HG02798 (cell line): ENCODE results near the gene SLC51B.
"Not testable (repeated sequence)": the region's sequence is repeated elsewhere in the genome, so short reads cannot be mapped to it uniquely, and the experiment has no call there.

ENCODE experiments used
- ATAC-seq: cut with Tn5 transposase; IDR thresholded peaks from one replicate; pipeline ENCODE4 v1.9.1; 2021; ENCODE audit warnings: mild to moderate bottlenecking; ENCODE audit not compliant: unreplicated experiment, poor library complexity

Gene SLC51B

GRCh38 chr15:65081758-65082157 is 36.6 kb downstream of the SLC51B start:
- ATAC-seq: no peak

GRCh38 chr15:65082303-65082953 is 37.2 kb downstream of the SLC51B start:
- no peak for ATAC-seq

GRCh38 chr15:65083262-65083701 is 38.1 kb downstream of the SLC51B start:
- no peak for ATAC-seq

GRCh38 chr15:65084500-65085206 is 39.5 kb downstream of the SLC51B start:
- ATAC-seq: no peak

GRCh38 chr15:65085207-65085753 is 40.1 kb downstream of the SLC51B start:
- no peak for ATAC-seq

GRCh38 chr15:65085990-65086679 is 40.9 kb downstream of the SLC51B start:
- ATAC-seq: no peak

- ATAC-seq: no peak
Observed at GRCh38 chr15:65086680-65087111, 41.5 kb downstream of the SLC51B start.

GRCh38 chr15:65087411-65087810 is 42.2 kb downstream of the SLC51B start:
- no peak for ATAC-seq

- no peak for ATAC-seq
Observed at GRCh38 chr15:65087873-65088642, 42.9 kb downstream of the SLC51B start.

GRCh38 chr15:65088643-65089021 is 43.4 kb downstream of the SLC51B start:
- no peak for ATAC-seq

GRCh38 chr15:65089206-65089824 is 44.1 kb downstream of the SLC51B start:
- ATAC-seq: no peak

GRCh38 chr15:65091946-65092770 is 47.0 kb downstream of the SLC51B start:
- ATAC-seq: no peak

GRCh38 chr15:65092911-65093792 is 48.0 kb downstream of the SLC51B start:
- no peak for ATAC-seq

- ATAC-seq: not testable (repeated sequence)
Observed at GRCh38 chr15:65093793-65094170, 48.6 kb downstream of the SLC51B start.

- ATAC-seq: no peak
Observed at GRCh38 chr15:65094294-65094995, 49.3 kb downstream of the SLC51B start.

GRCh38 chr15:65095011-65095746 is 50.0 kb downstream of the SLC51B start:
- no peak for ATAC-seq

GRCh38 chr15:65095747-65096104 is 50.5 kb downstream of the SLC51B start:
- no peak for ATAC-seq
